ENCODE data around the gene SLC16A8.

The SLC16A8 gene

GRCh38 chr22:38032681-38033521 is 51.1 kb downstream of the SLC16A8 start (continued):
- TF ChIP-seq ZNF239 (tag by site-specific recombination; IDR thresholded peaks at IDR 0.05) (no peak), ZFP41 (tag by site-specific recombination; IDR thresholded peaks at IDR 0.05; ENCODE audit: borderline replicate concordance) (no peak), SP3 (tag by site-specific recombination; IDR thresholded peaks at IDR 0.05) (no peak), ZNF366 (tag by site-specific recombination; conservative IDR thresholded peaks at IDR 0.05) (peak; percentile 49; the same call in 1 of the 2 replicates), ZFP37 (tag by site-specific recombination; IDR thresholded peaks at IDR 0.05) (0 out of 2 replicates have a peak, but pooled peaks have one; percentile 18), ZNF10 (tag by site-specific recombination; IDR thresholded peaks at IDR 0.05) (no peak), ZNF248 (tag by site-specific recombination; IDR thresholded peaks at IDR 0.05) (no peak), ZNF184 (tag by site-specific recombination; IDR thresholded peaks at IDR 0.05) (peak; percentile 34; the same call in 1 of the 2 replicates), GLI2 (tag by site-specific recombination; IDR thresholded peaks at IDR 0.05; ENCODE audit: borderline replicate concordance, low read depth) (no peak; the same call in 1 of the 2 replicates), ZNF514 (tag by site-specific recombination; IDR thresholded peaks at IDR 0.05) (no peak), ZNF701 (tag by site-specific recombination; IDR thresholded peaks at IDR 0.05) (no peak), ZNF223 (tag by site-specific recombination; IDR thresholded peaks at IDR 0.05) (no peak), CTCF (tag by site-specific recombination; IDR thresholded peaks at IDR 0.05) (no peak), ZNF623 (tag by site-specific recombination; IDR thresholded peaks at IDR 0.05) (peak; percentile 33), ZSCAN23 (tag by site-specific recombination; IDR thresholded peaks at IDR 0.05) (peak; percentile 91), ZNF335 (tag by site-specific recombination; conservative IDR thresholded peaks at IDR 0.05) (no peak), ZNF2 (tag by site-specific recombination; IDR thresholded peaks at IDR 0.05) (peak; percentile 71; the same call in 1 of the 2 replicates), ZBTB7A (tag by site-specific recombination; IDR thresholded peaks at IDR 0.05; ENCODE audit: low read depth) (peak; percentile 82), ZNF18 (tag by site-specific recombination; IDR thresholded peaks at IDR 0.05) (no peak), ZSCAN30 (tag by site-specific recombination; IDR thresholded peaks at IDR 0.05) (no peak), YY1 (tag by site-specific recombination; IDR thresholded peaks at IDR 0.05) (no peak), RBAK (tag by site-specific recombination; IDR thresholded peaks at IDR 0.05) (no peak), SCRT1 (tag by site-specific recombination; IDR thresholded peaks at IDR 0.05; ENCODE audit: borderline replicate concordance) (no peak), PBX3 (CRISPR knock-in tag; IDR thresholded peaks at IDR 0.05) (no peak), SP7 (tag by site-specific recombination; IDR thresholded peaks at IDR 0.05) (peak; percentile 94), ZNF530 (tag by site-specific recombination; IDR thresholded peaks at IDR 0.05; ENCODE audit: low read depth) (no peak), ZNF513 (tag by site-specific recombination; IDR thresholded peaks at IDR 0.05) (no peak), KLF9 (tag by site-specific recombination; IDR thresholded peaks at IDR 0.05; ENCODE audit: low read depth) (no peak), ZNF26 (tag by site-specific recombination; IDR thresholded peaks at IDR 0.05) (no peak), KLF1 (tag by site-specific recombination; IDR thresholded peaks at IDR 0.05) (no peak), ATF2 (tag by site-specific recombination; IDR thresholded peaks at IDR 0.05; ENCODE audit: low read depth) (peak; percentile 96)

All from HEK293 (cell line).